ENCODE measurements around the gene RAI14. TPM values are rescaled to one million over a fixed set of nuclear protein-coding genes. Genes with fewer than 3 reads are reported as not detected.

Gene RAI14
- 49.4 and 111 TPM in 2 replicates for total RNA-seq

DNA sequence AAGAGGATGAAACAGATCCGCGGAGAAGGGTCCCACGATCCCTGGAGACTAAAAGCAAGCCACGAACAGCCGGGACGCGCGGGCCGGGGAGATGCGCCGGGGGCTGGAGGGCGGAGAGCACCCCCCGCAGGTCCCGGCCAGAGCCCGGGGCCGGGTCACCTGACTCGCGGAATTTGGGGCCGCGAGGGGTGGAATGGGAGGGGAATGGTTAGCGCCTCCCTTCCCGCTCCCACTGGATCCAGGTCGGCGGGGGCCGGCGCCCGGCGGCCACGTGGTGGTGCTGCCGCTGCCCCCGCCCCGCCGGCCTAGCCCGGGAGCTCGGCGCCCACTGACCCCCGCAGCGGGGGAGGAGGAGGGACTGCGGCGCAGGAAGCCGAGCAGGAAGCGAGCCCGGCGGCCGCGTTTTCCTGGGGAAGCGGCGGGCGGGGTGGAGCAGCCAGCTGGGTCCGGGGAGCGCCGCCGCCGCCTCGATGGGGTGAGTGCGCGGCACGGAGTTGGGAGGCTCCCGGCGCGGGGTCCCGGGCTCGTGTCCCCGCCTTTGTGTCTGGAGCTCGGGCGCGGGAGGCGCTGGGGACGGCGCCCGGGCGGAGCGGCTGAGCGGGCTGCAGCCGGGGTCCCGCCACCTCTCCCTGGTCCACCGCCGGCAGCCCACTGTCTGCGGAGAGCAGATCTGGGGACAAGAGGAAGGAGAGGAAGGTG is at the start of gene RAI14:
Gene RAI14, plus strand, starts transcription at position 328 of the 699 bp plus-strand sequence. CDS start 30,592 bp downstream, outside the sequence.

GRCh38 chr5:34838785-34839714 is 182.9 kb downstream of the RAI14 start, which contains the start of gene TTC23L:
Gene TTC23L (plus strand): TSS chr5:34839164. CDS start chr5:34840672, 1,508 bp downstream.

Other genes with a start within 250 kb of the RAI14 start
- under 0.01 TPM in 1 of 2 replicates, not detected in the other for gene TTC23L, start 182.8 kb downstream of the RAI14 start, total RNA-seq